Neuronal stem cell (in vitro differentiated cells): Measurements from ENCODE around the gene CRYBG2.

Experiments
- DNase-seq: peaks from one replicate; pipeline ENCODE4 v3.0.0-alpha.2; 2013; ENCODE audit warnings: low spot score
- H2AFZ ChIP-seq: one replicate; pipeline ENCODE4 v1.6.1; 2013; ENCODE audit warnings: mild to moderate bottlenecking, low read length, inconsistent platforms
- H2AK5ac ChIP-seq: 2 replicates; pipeline ENCODE4 v1.6.1; 2013; ENCODE audit warnings: low read depth, mild to moderate bottlenecking, inconsistent platforms, low read length, moderate library complexity, mixed read lengths
- H2BK120ac ChIP-seq: 2 replicates; pipeline ENCODE4 v1.6.1; 2013; ENCODE audit warnings: low read depth, mild to moderate bottlenecking, inconsistent platforms, low read length, moderate library complexity, mixed read lengths
- H2BK12ac ChIP-seq: one replicate; pipeline ENCODE4 v1.6.1; 2013; ENCODE audit warnings: low read length, inconsistent platforms
- H2BK15ac ChIP-seq: 2 replicates; pipeline ENCODE4 v1.6.1; 2013; ENCODE audit warnings: mild to moderate bottlenecking, low read length, inconsistent platforms, mixed read lengths
- H2BK5ac ChIP-seq: one replicate; pipeline ENCODE4 v1.6.1; 2013; ENCODE audit warnings: inconsistent platforms, mild to moderate bottlenecking, low read length, moderate library complexity
- H3K14ac ChIP-seq: one replicate; pipeline ENCODE4 v1.6.1; 2013; ENCODE audit warnings: low read length, inconsistent platforms
- H3K18ac ChIP-seq: 2 replicates; pipeline ENCODE4 v1.6.1; 2013; ENCODE audit warnings: low read length, inconsistent platforms
- H3K23ac ChIP-seq: 2 replicates; pipeline ENCODE4 v1.6.1; 2013; ENCODE audit warnings: low read depth, mild to moderate bottlenecking, mixed read lengths, low read length, inconsistent platforms; ENCODE audit not compliant: poor library complexity
- H3K27ac ChIP-seq: replicated peaks from 3 replicates; pipeline ENCODE4 v1.5.1; 2013; ENCODE audit warnings: low read length, inconsistent platforms
- H3K27me3 ChIP-seq, 3 experiments: 2 replicates each; pipeline ENCODE4 v1.6.1; 2013; ENCODE audit warnings: low read length in 3 of 3, mild to moderate bottlenecking in 2 of 3, inconsistent platforms in 1 of 3, low read depth in 1 of 3, mixed read lengths in 1 of 3, moderate library complexity in 1 of 3; ENCODE audit not compliant: control insufficient read depth in 3 of 3, insufficient read depth in 3 of 3
- H3K36me3 ChIP-seq, 2 donors: replicated peaks in 1 of 2; 2 replicates each; pipeline ENCODE4 v1.6.1; 2013; ENCODE audit warnings: low read length in 2 of 2; ENCODE audit not compliant: control insufficient read depth in 2 of 2, insufficient read depth in 2 of 2
- H3K4ac ChIP-seq: 2 replicates; pipeline ENCODE4 v1.6.1; 2013; ENCODE audit warnings: inconsistent platforms, mild to moderate bottlenecking, low read length, moderate library complexity
- H3K4me1 ChIP-seq, 2 donors: 1 replicate in 1 of 2; 2 replicates in 1 of 2; pipeline ENCODE4 v1.6.1; 2013; ENCODE audit warnings: low read length in 2 of 2, low read depth in 1 of 2; ENCODE audit not compliant: control insufficient read depth in 2 of 2, insufficient read depth in 1 of 2
- H3K4me2 ChIP-seq: one replicate; pipeline ENCODE4 v1.6.1; 2013; ENCODE audit warnings: mild to moderate bottlenecking, low read length, inconsistent platforms; ENCODE audit not compliant: insufficient read depth, poor library complexity, severe bottlenecking
- H3K4me3 ChIP-seq, 2 donors: 2 replicates each; pipeline ENCODE4 v1.5.1; 2013; ENCODE audit warnings: low read length in 2 of 2, mild to moderate bottlenecking in 2 of 2, inconsistent platforms in 1 of 2, moderate library complexity in 1 of 2
- H3K79me1 ChIP-seq: one replicate; pipeline ENCODE4 v1.6.1; 2013; ENCODE audit warnings: low read depth, mild to moderate bottlenecking, inconsistent platforms, low read length, moderate library complexity
- H3K9ac ChIP-seq: one replicate; pipeline ENCODE4 v1.6.1; 2013; ENCODE audit warnings: mild to moderate bottlenecking, low read depth, low read length, inconsistent platforms; ENCODE audit not compliant: poor library complexity
- H3K9me3 ChIP-seq, 2 donors: replicated peaks in 1 of 2; 2 replicates each; pipeline versions ENCODE3 to v1.6.1; 2013; ENCODE audit warnings: low read length in 2 of 2, mild to moderate bottlenecking in 2 of 2, inconsistent platforms in 1 of 2, low read depth in 1 of 2, mixed read lengths in 1 of 2, moderate library complexity in 1 of 2; ENCODE audit not compliant: control insufficient read depth in 2 of 2, insufficient read depth in 1 of 2
- H4K8ac ChIP-seq: one replicate; pipeline ENCODE4 v1.6.1; 2013; ENCODE audit warnings: low read depth, mild to moderate bottlenecking, inconsistent platforms, low read length, moderate library complexity
- H4K91ac ChIP-seq: one replicate; pipeline ENCODE4 v1.6.1; 2013; ENCODE audit warnings: low read length, low read depth, mild to moderate bottlenecking, inconsistent platforms; ENCODE audit not compliant: poor library complexity
- WGBS, 2 donors: extraction: QIAGEN DNeasy Blood & Tissue Kit; methylation state at CpG; one replicate each; pipeline ENCODE4 v1.1.7; 2013; ENCODE audit warnings: missing lambda C conversion rate in 2 of 2, mixed read lengths in 1 of 2; ENCODE audit not compliant: insufficient read length in 2 of 2, insufficient replicate concordance in 1 of 2; ENCODE audit errors: extremely low coverage in 2 of 2; 5-methylcytosine and 5-hydroxymethylcytosine counted together

Gene CRYBG2

DNA sequence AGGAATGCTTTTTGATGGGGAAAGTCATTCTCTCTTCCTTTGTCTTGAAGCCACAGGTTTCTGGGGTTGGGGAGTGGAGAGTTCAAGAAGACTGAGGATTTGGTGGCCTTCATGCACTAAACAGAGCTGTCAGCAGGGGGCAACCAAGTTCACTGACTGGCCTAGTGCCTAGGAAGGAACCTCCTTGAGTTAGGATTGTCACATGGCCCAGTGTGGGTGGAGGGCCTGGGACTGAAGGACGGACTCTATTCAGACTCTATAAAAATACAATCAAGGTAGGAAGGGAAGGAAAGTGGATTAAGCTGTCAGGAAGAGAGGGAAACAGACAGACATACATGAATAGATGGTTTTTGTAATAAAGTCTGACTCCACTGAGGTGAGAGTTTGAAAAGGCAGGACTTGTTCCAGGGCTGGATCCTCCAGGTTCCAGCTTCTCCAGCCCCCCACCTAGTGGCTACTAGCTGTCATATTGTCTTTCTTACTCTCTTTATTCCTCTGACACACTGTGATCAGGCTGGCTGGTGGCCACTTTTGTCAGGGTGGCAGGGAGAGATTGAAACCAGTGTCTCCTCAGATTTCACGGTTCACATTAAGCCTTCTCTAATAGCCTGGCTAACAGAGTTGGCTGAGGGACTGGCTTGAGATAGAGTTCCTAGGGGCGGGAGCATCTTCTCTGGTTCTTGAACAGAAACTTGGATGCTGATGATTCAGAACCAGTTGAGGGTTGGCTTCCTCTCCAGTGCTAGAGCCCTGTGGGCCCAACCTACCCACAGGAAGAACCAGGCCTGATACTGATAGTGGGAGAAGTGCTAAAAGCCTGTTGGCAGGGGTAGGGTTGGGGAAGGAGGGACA lies 78.1 kb downstream of the CRYBG2 start:
- H4K8ac ChIP-seq: no peak overlapping the region
- DNase-seq: peak; percentile 76
- H2BK12ac ChIP-seq: no peak overlapping the region
- peaks cover 4% of the 10 kb centered on the region for H3K79me1 ChIP-seq
- H3K23ac ChIP-seq: no peak overlapping the region
- no peak overlapping the region for H3K4me2 ChIP-seq
- no peak overlapping the region for H2AK5ac ChIP-seq
- no peak overlapping the region for H3K18ac ChIP-seq
- WGBS, 2 donors: no CpG with 5 or more reads among the region's 3 CpGs
- H3K27ac ChIP-seq: no peak overlapping the region
- peaks cover 9 to 14% of the 10 kb centered on the region in 2 donors for H3K4me1 ChIP-seq
- H3K4me3 ChIP-seq: no peak overlapping the region
- H3K36me3 ChIP-seq: peaks cover 53 to 79% of the 10 kb centered on the region in 2 donors
- H4K91ac ChIP-seq: no peak overlapping the region
- no peak overlapping the region for H3K9ac ChIP-seq
- H3K9me3 ChIP-seq: no peaks in the 10 kb centered on the region
- H3K14ac ChIP-seq: no peak overlapping the region
- H2BK120ac ChIP-seq: no peak overlapping the region
- no peak overlapping the region for H3K4ac ChIP-seq
- no peak overlapping the region for H2BK15ac ChIP-seq
- H2AFZ ChIP-seq: peak overlapping the region; percentile 24
- no peak overlapping the region for H2BK5ac ChIP-seq
- H3K27me3 ChIP-seq: no peaks in the 10 kb centered on the region

GRCh38 chr1:26274801-26275425 lies 79.0 kb downstream of the CRYBG2 start:
- H3K4me2 ChIP-seq: no peak overlapping the region
- H2BK5ac ChIP-seq: no peak overlapping the region
- H3K23ac ChIP-seq: no peak overlapping the region
- H3K36me3 ChIP-seq: peaks cover 59 to 84% of the 10 kb centered on the region in 2 donors
- no peak overlapping the region for H4K8ac ChIP-seq
- no peak overlapping the region for H3K4ac ChIP-seq
- WGBS, 2 donors: no CpG with 5 or more reads among the region's 11 CpGs
- no peak overlapping the region for H3K9ac ChIP-seq
- H2AFZ ChIP-seq: no peak overlapping the region
- no peak overlapping the region for H3K4me3 ChIP-seq
- H4K91ac ChIP-seq: no peak overlapping the region
- no peaks in the 10 kb centered on the region for H3K27me3 ChIP-seq
- peaks cover 0 to 4% of the 10 kb centered on the region in 2 donors for H3K9me3 ChIP-seq
- H2BK120ac ChIP-seq: no peak overlapping the region
- peaks cover 5 to 8% of the 10 kb centered on the region in 2 donors for H3K4me1 ChIP-seq
- H2BK15ac ChIP-seq: no peak overlapping the region
- no peak overlapping the region for H3K18ac ChIP-seq
- no peak overlapping the region for H3K14ac ChIP-seq
- no peak overlapping the region for H2BK12ac ChIP-seq
- DNase-seq: no peak
- H3K79me1 ChIP-seq: peaks cover 2% of the 10 kb centered on the region
- H3K27ac ChIP-seq: no peak overlapping the region
- no peak overlapping the region for H2AK5ac ChIP-seq
